Measurements from ENCODE around the gene SLC44A5.

SLC44A5 gene

DNA sequence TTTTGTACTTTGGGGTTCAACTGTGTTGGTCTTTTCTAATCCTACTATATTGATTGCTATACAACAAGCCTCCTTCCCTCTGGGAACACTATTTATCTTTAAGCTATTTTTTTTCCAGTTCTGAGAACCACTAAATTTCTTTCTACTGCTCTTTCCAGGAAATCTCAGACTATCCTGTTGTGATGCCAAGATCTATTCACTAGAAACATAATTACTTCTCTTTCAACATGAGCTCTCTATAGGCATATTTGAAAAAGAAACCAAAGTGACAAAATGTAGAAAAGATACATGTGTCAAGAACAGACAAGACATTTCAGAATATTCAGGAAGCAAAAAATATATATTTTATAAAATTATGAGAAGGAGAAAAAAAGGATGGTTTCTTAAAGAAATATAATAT lies 82.9 kb downstream of the SLC44A5 start:
- Histone ChIP-seq H3K4me2 (ENCODE audit: low read length) (no peak overlapping the region), H2AFZ (ENCODE audit: low read depth, low read length) (no peak overlapping the region), H3K9ac (ENCODE audit: low read length) (no peak overlapping the region), H3K27me3 (ENCODE audit: low read depth, low read length) (no peaks in the 10 kb centered on the region), H3K36me3 (replicated peaks; ENCODE audit: low read depth, low read length) (no peaks in the 10 kb centered on the region), H3K9me3 (ENCODE audit: insufficient read depth, low read length) (no peaks in the 10 kb centered on the region), H3K4me3 (ENCODE audit: low read length) (no peak overlapping the region), H3K79me2 (ENCODE audit: low read length) (no peaks in the 10 kb centered on the region), H3K27ac (ENCODE audit: low read length) (no peak overlapping the region), H3K4me1 (ENCODE audit: low read length) (no peaks in the 10 kb centered on the region), H4K20me1 (ENCODE audit: insufficient read depth, low read length) (no peaks in the 10 kb centered on the region)
- TF ChIP-seq, protein P1, sequence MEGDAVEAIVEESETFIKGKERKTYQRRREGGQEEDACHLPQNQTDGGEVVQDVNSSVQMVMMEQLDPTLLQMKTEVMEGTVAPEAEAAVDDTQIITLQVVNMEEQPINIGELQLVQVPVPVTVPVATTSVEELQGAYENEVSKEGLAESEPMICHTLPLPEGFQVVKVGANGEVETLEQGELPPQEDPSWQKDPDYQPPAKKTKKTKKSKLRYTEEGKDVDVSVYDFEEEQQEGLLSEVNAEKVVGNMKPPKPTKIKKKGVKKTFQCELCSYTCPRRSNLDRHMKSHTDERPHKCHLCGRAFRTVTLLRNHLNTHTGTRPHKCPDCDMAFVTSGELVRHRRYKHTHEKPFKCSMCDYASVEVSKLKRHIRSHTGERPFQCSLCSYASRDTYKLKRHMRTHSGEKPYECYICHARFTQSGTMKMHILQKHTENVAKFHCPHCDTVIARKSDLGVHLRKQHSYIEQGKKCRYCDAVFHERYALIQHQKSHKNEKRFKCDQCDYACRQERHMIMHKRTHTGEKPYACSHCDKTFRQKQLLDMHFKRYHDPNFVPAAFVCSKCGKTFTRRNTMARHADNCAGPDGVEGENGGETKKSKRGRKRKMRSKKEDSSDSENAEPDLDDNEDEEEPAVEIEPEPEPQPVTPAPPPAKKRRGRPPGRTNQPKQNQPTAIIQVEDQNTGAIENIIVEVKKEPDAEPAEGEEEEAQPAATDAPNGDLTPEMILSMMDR (IDR thresholded peaks at IDR 0.05; ENCODE audit: low read depth, low read length), result no peak
- TF ChIP-seq EZH2phosphoT487 (IDR thresholded peaks at IDR 0.05; ENCODE audit: low read depth), result no peak

DNA sequence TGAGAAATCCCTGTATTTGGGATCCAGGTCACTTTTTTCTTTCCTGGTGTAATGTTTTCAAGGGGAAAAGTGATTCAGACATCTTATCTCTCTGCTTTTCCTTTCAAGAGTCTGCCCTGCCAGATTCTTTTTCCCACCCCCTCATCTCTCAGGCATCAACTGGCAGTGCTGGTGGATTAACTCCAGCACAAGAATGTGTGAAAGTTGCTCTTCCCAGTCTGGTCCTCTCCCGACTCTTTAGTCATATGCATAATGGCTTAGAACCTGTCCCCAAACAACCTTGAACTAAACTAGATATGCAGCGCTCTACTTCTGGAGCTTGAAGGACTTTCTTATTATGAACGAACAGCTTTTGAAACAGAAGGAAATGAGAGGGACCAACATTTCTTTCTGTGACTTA lies 88.5 kb downstream of the SLC44A5 start:
- Histone ChIP-seq H3K4me3 (ENCODE audit: low read length) (no peak overlapping the region), H3K79me2 (ENCODE audit: low read length) (no peaks in the 10 kb centered on the region), H3K27ac (ENCODE audit: low read length) (no peak overlapping the region), H3K27me3 (ENCODE audit: low read depth, low read length) (no peaks in the 10 kb centered on the region), H2AFZ (ENCODE audit: low read depth, low read length) (no peak overlapping the region), H4K20me1 (ENCODE audit: insufficient read depth, low read length) (no peaks in the 10 kb centered on the region), H3K9ac (ENCODE audit: low read length) (no peak overlapping the region), H3K4me1 (ENCODE audit: low read length) (no peaks in the 10 kb centered on the region), H3K4me2 (ENCODE audit: low read length) (no peak overlapping the region), H3K9me3 (ENCODE audit: insufficient read depth, low read length) (no peaks in the 10 kb centered on the region), H3K36me3 (replicated peaks; ENCODE audit: low read depth, low read length) (no peaks in the 10 kb centered on the region)
- TF ChIP-seq, protein P1 (IDR thresholded peaks at IDR 0.05; ENCODE audit: low read depth, low read length), result no peak
- no peak for TF ChIP-seq EZH2phosphoT487 (IDR thresholded peaks at IDR 0.05; ENCODE audit: low read depth)

DNA sequence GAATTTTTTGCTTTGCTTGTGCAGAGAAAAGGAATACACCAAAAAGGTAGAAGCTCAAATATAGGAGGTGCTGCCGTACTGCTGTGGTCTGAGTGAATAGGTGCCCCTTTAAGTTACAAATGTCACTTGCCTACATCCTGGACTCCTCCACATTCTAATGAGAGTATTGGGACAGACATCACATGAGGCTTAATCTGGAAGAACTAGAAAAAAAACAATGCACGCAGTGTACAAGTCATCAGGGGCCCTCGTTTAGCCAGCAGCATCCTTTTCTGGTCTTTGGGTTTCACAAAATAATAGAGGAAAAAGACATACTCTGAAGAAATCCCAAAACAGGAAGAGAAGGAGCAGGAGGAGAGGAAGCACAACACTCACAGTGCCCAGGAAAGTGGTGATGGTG lies 89.3 kb downstream of the SLC44A5 start:
- Histone ChIP-seq H3K4me1 (ENCODE audit: low read length) (no peaks in the 10 kb centered on the region), H2AFZ (ENCODE audit: low read depth, low read length) (no peak overlapping the region), H3K79me2 (ENCODE audit: low read length) (no peaks in the 10 kb centered on the region), H3K27me3 (ENCODE audit: low read depth, low read length) (no peaks in the 10 kb centered on the region), H3K36me3 (replicated peaks; ENCODE audit: low read depth, low read length) (no peaks in the 10 kb centered on the region), H4K20me1 (ENCODE audit: insufficient read depth, low read length) (no peaks in the 10 kb centered on the region), H3K27ac (ENCODE audit: low read length) (no peak overlapping the region), H3K9ac (ENCODE audit: low read length) (no peak overlapping the region), H3K4me3 (ENCODE audit: low read length) (no peak overlapping the region), H3K9me3 (ENCODE audit: insufficient read depth, low read length) (no peaks in the 10 kb centered on the region), H3K4me2 (ENCODE audit: low read length) (no peak overlapping the region)
- no peak for TF ChIP-seq EZH2phosphoT487 (IDR thresholded peaks at IDR 0.05; ENCODE audit: low read depth)
- TF ChIP-seq, protein P1 (IDR thresholded peaks at IDR 0.05; ENCODE audit: low read depth, low read length), result no peak

DNA sequence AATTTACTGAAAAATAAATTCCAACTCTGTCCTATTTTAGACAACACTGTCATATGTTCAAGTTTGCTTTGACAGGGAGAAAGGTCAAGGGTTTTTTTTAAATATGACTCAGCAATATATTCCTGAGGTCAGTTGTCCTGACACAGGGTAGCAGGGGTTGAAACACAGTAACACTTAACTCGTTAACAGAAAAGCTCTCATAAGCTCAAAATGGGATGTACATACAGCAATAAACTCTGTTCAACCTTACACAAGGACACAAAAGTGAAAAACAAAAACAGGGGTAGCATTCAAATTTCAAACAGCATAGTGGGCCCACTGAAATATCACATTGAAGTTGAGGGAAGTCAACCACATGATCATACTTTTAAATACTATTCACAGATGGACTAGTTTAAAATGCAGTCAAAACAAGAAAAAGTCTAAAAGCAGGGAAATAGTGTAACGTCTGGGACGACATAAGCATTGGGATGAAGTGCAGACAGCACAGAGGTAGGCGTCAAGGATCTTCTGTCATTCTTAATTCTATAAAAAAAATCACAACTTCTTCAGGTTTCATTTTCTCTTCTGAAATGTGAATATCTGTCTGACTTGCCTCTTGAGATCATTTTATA lies 89.9 kb downstream of the SLC44A5 start:
- no peaks in the 10 kb centered on the region for H3K4me1 ChIP-seq (ENCODE audit: low read length)
- H3K4me3 ChIP-seq (ENCODE audit: low read length), result no peak overlapping the region
- no peak overlapping the region for H2AFZ ChIP-seq (ENCODE audit: low read depth, low read length)
- H3K4me2 ChIP-seq (ENCODE audit: low read length), result no peak overlapping the region
- no peaks in the 10 kb centered on the region for H3K9me3 ChIP-seq (ENCODE audit: insufficient read depth, low read length)
- no peaks in the 10 kb centered on the region for H4K20me1 ChIP-seq (ENCODE audit: insufficient read depth, low read length)
- no peaks in the 10 kb centered on the region for H3K36me3 ChIP-seq (replicated peaks; ENCODE audit: low read depth, low read length)
- no peak overlapping the region for H3K9ac ChIP-seq (ENCODE audit: low read length)
- TF ChIP-seq, protein P1 (IDR thresholded peaks at IDR 0.05; ENCODE audit: low read depth, low read length), result no peak
- TF ChIP-seq EZH2phosphoT487 (IDR thresholded peaks at IDR 0.05; ENCODE audit: low read depth), result no peak
- H3K79me2 ChIP-seq (ENCODE audit: low read length), result no peaks in the 10 kb centered on the region
- no peaks in the 10 kb centered on the region for H3K27me3 ChIP-seq (ENCODE audit: low read depth, low read length)
- H3K27ac ChIP-seq (ENCODE audit: low read length), result no peak overlapping the region
